LoVo (cell line): Measurements from ENCODE around the gene HADHA.

Experiments used
- DNase-seq: peaks from one replicate; pipeline ENCODE4 v3.0.0-alpha.2; 2016; ENCODE audit warnings: low spot score

Gene HADHA

GRCh38 chr2:26191316-26192159 is 52.9 kb downstream of the HADHA start:
- DNase-seq: no peak

DNA sequence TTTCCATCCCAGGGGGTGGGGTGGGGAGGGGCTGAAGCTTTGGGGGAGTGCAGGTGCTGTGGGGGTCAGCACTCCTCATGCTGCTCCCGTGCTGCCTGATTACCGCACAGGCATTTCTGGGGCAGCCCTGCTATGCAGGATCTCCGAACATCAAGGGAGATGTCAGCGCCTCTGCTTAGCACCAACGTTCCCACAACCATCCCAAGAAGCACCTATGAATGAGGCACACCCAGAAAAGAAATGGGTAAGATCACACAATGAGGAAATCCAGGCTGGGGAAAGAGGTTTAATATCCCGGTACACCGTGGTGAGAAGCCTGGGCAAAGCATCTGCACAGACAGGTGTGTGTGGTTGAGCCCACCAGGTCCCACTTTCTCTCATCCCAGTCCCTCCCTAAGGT is 54.1 kb downstream of the HADHA start:
- DNase-seq: no peak

DNA sequence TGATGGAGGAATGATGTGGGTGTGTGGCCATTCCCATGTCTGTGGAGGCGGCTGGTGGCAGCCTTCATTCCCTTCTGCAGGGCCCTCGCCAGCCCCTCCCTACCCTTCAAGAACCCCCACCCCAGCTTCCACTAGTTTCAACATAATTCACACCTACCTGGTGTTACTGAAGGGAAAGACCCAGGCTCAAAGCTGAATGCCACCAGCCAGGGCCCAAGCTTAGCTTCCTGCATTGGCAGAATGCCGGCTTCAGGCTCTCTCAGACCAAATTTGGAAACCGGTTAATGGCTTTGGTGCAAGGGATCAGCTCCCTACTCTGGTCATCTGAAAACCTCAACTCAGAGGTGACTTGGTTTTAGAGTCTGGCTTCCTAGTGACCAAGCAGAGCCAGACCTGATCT is 54.7 kb downstream of the HADHA start:
- DNase-seq: no peak

- DNase-seq: no peak
Observed at GRCh38 chr2:26189123-26189522, 55.3 kb downstream of the HADHA start.

DNA sequence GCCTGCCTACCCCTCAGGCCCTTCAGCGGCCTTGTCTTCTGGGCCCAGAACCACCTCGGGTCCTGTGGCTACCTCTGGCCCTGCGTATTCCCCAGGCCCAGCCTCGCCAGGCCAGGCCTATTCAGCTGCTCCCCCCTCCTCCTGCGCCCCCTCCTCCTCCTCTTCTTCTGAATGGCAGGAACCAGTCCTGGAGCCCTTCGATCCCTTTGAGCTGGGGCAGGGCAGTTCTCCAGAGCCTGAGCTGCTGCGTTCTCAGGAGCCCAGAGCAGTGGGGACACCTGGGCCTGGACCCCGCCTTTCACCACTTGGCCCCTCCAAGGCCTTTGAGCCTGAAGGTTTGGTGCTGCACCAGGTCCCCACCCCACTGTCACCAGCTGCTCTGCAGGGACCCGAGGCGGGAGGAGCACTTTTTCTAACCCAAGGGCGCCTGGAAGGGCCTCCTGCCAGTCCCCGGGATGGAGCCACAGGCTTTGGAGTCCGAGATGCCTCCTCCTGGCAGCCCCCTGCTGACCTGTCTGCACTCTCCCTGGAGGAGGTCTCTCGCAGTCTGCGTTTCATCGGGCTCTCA is 56.8 kb downstream of the HADHA start:
- DNase-seq: no peak

- no peak for DNase-seq
Observed at GRCh38 chr2:26187114-26187513, 57.3 kb downstream of the HADHA start.

DNA sequence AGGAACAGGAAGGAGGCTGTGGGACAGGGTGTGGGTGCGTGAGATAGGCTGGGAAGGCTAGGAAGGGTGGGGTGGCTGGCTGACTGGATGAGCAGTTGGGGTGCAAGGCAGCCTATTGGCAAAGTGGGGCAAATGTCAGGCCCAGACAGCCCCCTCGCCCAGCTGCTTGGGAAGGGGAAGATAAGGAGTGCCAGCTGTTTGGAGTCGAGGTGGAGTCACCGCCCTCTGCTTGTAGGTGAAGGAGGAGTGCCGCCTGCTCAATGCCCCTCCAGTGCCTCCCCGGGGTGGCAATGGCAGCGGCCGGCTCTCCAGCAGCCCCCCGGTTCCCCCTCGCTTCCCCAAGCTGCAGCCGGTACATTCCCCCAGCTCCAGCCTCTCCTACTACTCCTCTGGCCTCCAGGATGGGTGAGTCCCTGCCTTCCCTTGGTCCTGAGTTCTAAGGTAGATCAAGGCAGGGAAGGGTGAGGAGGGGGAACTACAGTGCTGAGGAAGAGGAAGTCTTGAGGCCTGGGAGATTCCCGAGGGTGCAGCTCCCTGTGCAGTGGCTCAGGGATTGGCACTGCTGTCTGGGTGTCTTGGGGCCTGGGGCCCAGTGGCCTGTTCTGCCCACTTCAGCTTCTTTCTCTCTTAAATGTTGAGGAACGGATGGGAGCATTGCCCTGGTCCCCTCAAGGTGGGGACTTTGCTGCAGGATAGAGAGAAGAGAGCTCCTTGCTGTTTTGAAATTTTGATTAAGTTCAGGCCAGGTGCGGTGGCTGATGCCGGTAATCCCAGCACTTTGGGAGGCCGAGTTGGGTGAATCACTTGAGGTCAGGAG is 58.3 kb downstream of the HADHA start:
- DNase-seq: no peak

GRCh38 chr2:26185304-26185928 is 59.0 kb downstream of the HADHA start:
- no peak for DNase-seq

GRCh38 chr2:26184555-26185303 is 59.7 kb downstream of the HADHA start:
- peak; percentile 43 for DNase-seq

- no peak for DNase-seq
Observed at GRCh38 chr2:26184121-26184520, 60.3 kb downstream of the HADHA start.

GRCh38 chr2:26182887-26183630 is 61.4 kb downstream of the HADHA start:
- DNase-seq: no peak

DNA sequence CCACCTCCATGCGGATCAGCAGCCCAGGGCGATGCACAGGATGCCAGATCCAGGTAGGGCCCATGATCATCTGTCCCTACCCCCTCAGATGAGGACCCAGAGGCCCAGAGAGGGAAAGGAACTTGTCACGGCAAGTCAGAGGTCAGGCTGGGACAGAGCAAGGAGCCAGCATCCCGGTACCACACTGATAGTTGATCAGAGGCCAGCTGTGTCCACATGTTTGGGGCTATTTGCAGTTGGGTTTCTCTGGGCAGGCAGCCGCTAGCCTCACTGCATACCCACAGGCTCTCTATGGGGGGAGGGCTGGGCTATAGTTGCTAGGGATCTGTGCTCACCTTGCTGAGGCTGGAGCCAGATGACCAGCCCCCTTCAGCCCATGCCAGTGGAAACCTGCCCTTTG is 62.0 kb downstream of the HADHA start:
- DNase-seq: no peak

DNA sequence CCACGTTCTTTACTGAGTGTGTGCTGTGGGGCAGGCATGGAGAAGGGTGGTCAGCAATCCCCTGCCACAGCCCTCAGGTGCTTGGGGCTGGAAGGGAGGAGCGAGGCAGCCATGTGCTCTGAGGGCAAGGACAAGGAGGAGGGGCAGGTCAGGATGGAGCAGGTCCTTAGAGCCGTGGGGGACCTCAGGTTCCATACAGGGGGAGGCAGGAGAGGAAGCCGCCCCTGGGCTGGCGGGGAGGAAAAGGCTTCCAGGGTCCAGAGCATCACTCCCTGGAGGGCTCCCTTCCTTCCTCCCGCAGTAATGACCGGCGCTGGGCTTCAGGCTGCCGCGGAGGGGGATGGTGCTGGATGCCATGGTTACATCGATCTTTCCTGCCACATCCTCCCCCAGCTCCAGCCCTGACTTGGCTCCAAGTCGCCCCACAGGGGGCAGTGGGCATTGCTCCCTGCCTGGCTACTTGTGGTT is 65.0 kb downstream of the HADHA start:
- no peak for DNase-seq

GRCh38 chr2:26178746-26179436 is 65.5 kb downstream of the HADHA start:
- DNase-seq: no peak

DNA sequence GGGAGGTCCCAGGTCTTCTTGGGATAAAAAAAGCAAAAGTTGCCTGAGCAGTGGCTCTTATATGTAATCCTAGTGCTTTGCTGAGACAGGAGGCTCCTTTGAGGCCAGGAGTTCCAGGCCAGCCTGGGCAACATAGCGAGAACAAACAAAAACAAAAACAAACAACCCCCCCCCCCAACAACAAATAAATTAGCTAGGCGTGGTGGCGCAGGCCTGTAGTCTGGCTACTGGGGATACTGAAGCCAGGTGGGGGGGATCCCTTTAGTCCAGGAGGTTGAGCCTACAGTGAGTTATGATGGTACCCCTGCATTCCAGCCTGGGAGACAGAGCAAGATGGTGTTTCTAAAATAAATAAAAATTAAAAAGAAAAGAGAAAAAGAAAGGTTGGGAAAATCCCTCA is 66.2 kb downstream of the HADHA start:
- no peak for DNase-seq

DNA sequence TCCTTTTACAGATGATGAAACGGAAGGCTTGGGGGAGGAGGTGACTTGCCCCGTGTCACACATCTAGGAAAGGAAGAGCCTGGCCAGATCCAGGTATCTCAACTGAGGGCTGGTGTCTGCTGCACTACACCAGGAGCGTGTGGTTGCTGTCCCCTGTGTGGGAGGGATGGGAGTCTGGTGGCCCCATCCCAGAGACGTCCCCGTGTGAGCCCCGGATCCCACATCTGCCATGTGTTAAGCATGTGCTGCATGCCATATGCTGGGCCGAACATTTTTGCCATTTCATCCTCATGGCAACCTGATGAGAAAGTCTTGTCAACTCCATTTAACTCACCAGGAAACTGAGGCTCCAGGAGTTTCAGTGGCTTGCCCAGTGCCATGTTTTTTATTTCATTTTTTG is 67.3 kb downstream of the HADHA start:
- DNase-seq: no peak

- DNase-seq: no peak
Observed at GRCh38 chr2:26176279-26176615, 68.2 kb downstream of the HADHA start.

- no peak for DNase-seq
Observed at GRCh38 chr2:26175466-26176278, 68.8 kb downstream of the HADHA start.

- no peak for DNase-seq
Observed at GRCh38 chr2:26174691-26175465, 69.6 kb downstream of the HADHA start.
